IMR-90 (cell line): ENCODE data around the gene LRRC2.

Source experiments
- BHLHE40 ChIP-seq: fragments of 150-350 bp; IDR thresholded peaks from 2 replicates; pipeline ENCODE4 v1.6.1; 2016; ENCODE audit warnings: mild to moderate bottlenecking, low read depth, low read length
- CEBPB ChIP-seq: IDR thresholded peaks from 2 replicates; pipeline ENCODE4 v1.6.1; 2012; ENCODE audit warnings: low read depth, low read length, improper control_type of control experiment
- FOS ChIP-seq: fragments of 150-350 bp; IDR thresholded peaks from 2 replicates; pipeline ENCODE4 v1.6.1; 2016; ENCODE audit warnings: low read depth, low read length
- POLR2A ChIP-seq: IDR thresholded peaks from 2 replicates; pipeline ENCODE4 v1.6.1; 2012; ENCODE audit warnings: mild to moderate bottlenecking, low read depth, low read length
- RAD21 ChIP-seq: IDR thresholded peaks from 2 replicates; pipeline ENCODE4 v1.6.1; 2012; ENCODE audit warnings: low read length, improper control_type of control experiment
- RCOR1 ChIP-seq: IDR thresholded peaks from 2 replicates; pipeline ENCODE4 v1.6.1; 2012; ENCODE audit warnings: mild to moderate bottlenecking, low read length, improper control_type of control experiment; ENCODE audit not compliant: insufficient replicate concordance
- SMC3 ChIP-seq: fragments of 150-350 bp; IDR thresholded peaks from 2 replicates; pipeline ENCODE4 v1.6.1; 2016; ENCODE audit warnings: low read depth, mild to moderate bottlenecking, antibody characterized with exemption, low read length, moderate library complexity
- TF ChIP-seq, protein P1 (sequence below): conservative IDR thresholded peaks from 2 replicates; pipeline ENCODE4 v1.5.1; 2012; ENCODE audit warnings: mild to moderate bottlenecking, low read depth, low read length, improper control_type of control experiment
- TF ChIP-seq, protein P2 (sequence below): fragments of 150-350 bp; IDR thresholded peaks from 2 replicates; pipeline ENCODE4 v1.6.1; 2017; ENCODE audit warnings: mild to moderate bottlenecking, antibody characterized with exemption, low read length, low read depth

DNA sequence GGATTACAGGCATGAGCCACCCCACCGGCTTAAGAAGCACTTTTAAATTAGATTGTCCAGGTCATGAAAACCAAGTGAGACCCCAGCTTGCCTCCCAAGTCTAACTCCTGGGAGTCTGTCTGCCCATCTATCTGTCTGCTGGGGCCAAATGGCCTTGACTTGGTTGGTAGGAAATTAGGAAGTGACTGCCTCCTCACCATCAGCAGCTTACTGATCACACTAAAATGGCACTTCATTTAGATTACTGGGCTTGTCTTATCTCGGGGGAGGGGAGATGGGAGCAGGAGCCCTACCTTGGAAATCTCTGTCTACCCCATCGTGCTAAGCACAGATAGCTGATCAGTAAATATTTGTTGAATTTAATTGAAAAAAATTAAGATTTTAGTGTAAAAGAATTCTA lies 5.6 kb upstream of the LRRC2 start:
- TF ChIP-seq POLR2A, result no peak
- TF ChIP-seq, protein P1, sequence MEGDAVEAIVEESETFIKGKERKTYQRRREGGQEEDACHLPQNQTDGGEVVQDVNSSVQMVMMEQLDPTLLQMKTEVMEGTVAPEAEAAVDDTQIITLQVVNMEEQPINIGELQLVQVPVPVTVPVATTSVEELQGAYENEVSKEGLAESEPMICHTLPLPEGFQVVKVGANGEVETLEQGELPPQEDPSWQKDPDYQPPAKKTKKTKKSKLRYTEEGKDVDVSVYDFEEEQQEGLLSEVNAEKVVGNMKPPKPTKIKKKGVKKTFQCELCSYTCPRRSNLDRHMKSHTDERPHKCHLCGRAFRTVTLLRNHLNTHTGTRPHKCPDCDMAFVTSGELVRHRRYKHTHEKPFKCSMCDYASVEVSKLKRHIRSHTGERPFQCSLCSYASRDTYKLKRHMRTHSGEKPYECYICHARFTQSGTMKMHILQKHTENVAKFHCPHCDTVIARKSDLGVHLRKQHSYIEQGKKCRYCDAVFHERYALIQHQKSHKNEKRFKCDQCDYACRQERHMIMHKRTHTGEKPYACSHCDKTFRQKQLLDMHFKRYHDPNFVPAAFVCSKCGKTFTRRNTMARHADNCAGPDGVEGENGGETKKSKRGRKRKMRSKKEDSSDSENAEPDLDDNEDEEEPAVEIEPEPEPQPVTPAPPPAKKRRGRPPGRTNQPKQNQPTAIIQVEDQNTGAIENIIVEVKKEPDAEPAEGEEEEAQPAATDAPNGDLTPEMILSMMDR, result no peak
- no peak for TF ChIP-seq SMC3
- TF ChIP-seq FOS, result no peak
- TF ChIP-seq, protein P2, sequence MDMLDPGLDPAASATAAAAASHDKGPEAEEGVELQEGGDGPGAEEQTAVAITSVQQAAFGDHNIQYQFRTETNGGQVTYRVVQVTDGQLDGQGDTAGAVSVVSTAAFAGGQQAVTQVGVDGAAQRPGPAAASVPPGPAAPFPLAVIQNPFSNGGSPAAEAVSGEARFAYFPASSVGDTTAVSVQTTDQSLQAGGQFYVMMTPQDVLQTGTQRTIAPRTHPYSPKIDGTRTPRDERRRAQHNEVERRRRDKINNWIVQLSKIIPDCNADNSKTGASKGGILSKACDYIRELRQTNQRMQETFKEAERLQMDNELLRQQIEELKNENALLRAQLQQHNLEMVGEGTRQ, result no peak
- TF ChIP-seq RCOR1, result no peak
- no peak for TF ChIP-seq BHLHE40
- TF ChIP-seq CEBPB, result no peak
- TF ChIP-seq RAD21, result no peak
